PFSK-1 (cell line): ENCODE data around the gene ACTG1.

Source experiments
- FOXP2 ChIP-seq: optimal IDR thresholded peaks from 2 replicates; pipeline ENCODE3; 2011; ENCODE audit warnings: borderline replicate concordance, control low read depth, inconsistent platforms; ENCODE audit not compliant: insufficient read depth; ENCODE audit errors: extremely low read length, extremely low read depth
- POLR2AphosphoS5 ChIP-seq: IDR thresholded peaks from 2 replicates; pipeline ENCODE4 v1.6.1; 2012; ENCODE audit warnings: low read depth, mild to moderate bottlenecking, control low read depth, low read length, moderate library complexity
- SIN3A ChIP-seq: IDR thresholded peaks from 2 replicates; pipeline ENCODE4 v1.6.1; 2012; ENCODE audit warnings: mild to moderate bottlenecking, low read length, moderate library complexity, borderline replicate concordance; ENCODE audit not compliant: insufficient read depth
- TAF1 ChIP-seq: IDR thresholded peaks from 2 replicates; pipeline ENCODE4 v1.6.1; 2012; ENCODE audit warnings: low read length, control low read depth, borderline replicate concordance; ENCODE audit not compliant: insufficient read depth
- TF ChIP-seq, protein P1 (sequence below), 2 experiments: IDR thresholded peaks; 2 replicates each; pipeline versions ENCODE4 v1.6.1 to v1.8.0; 2011 to 2012; ENCODE audit warnings: low read depth in 2 of 2, low read length in 2 of 2, control low read depth in 1 of 2, inconsistent platforms in 1 of 2, mild to moderate bottlenecking in 1 of 2, moderate library complexity in 1 of 2; ENCODE audit not compliant: insufficient read depth in 1 of 2

ACTG1 gene

GRCh38 chr17:81520021-81520901 is 7.7 kb upstream of the ACTG1 start:
- TF ChIP-seq TAF1 (no peak), POLR2AphosphoS5 (no peak), SIN3A (no peak), FOXP2 (no peak)
- TF ChIP-seq, protein P1, sequence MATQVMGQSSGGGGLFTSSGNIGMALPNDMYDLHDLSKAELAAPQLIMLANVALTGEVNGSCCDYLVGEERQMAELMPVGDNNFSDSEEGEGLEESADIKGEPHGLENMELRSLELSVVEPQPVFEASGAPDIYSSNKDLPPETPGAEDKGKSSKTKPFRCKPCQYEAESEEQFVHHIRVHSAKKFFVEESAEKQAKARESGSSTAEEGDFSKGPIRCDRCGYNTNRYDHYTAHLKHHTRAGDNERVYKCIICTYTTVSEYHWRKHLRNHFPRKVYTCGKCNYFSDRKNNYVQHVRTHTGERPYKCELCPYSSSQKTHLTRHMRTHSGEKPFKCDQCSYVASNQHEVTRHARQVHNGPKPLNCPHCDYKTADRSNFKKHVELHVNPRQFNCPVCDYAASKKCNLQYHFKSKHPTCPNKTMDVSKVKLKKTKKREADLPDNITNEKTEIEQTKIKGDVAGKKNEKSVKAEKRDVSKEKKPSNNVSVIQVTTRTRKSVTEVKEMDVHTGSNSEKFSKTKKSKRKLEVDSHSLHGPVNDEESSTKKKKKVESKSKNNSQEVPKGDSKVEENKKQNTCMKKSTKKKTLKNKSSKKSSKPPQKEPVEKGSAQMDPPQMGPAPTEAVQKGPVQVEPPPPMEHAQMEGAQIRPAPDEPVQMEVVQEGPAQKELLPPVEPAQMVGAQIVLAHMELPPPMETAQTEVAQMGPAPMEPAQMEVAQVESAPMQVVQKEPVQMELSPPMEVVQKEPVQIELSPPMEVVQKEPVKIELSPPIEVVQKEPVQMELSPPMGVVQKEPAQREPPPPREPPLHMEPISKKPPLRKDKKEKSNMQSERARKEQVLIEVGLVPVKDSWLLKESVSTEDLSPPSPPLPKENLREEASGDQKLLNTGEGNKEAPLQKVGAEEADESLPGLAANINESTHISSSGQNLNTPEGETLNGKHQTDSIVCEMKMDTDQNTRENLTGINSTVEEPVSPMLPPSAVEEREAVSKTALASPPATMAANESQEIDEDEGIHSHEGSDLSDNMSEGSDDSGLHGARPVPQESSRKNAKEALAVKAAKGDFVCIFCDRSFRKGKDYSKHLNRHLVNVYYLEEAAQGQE (IDR thresholded peaks at IDR 0.05; ENCODE audit: insufficient read depth in 1 of 2, low read depth in 2 of 2, low read length in 2 of 2): no peak

- TF ChIP-seq TAF1: no peak
- TF ChIP-seq FOXP2: no peak
- TF ChIP-seq, protein P1 (IDR thresholded peaks at IDR 0.05; ENCODE audit: insufficient read depth in 1 of 2, low read depth in 2 of 2, low read length in 2 of 2): no peak
- TF ChIP-seq SIN3A: no peak
- TF ChIP-seq POLR2AphosphoS5: no peak
Measured at GRCh38 chr17:81519284-81520020, 6.9 kb upstream of the ACTG1 start.

- TF ChIP-seq POLR2AphosphoS5: no peak
- no peak for TF ChIP-seq TAF1
- TF ChIP-seq, protein P1 (IDR thresholded peaks at IDR 0.05; ENCODE audit: insufficient read depth in 1 of 2, low read depth in 2 of 2, low read length in 2 of 2): no peak
- TF ChIP-seq SIN3A: no peak
- no peak for TF ChIP-seq FOXP2
Measured at GRCh38 chr17:81518785-81519283, 6.2 kb upstream of the ACTG1 start.

DNA sequence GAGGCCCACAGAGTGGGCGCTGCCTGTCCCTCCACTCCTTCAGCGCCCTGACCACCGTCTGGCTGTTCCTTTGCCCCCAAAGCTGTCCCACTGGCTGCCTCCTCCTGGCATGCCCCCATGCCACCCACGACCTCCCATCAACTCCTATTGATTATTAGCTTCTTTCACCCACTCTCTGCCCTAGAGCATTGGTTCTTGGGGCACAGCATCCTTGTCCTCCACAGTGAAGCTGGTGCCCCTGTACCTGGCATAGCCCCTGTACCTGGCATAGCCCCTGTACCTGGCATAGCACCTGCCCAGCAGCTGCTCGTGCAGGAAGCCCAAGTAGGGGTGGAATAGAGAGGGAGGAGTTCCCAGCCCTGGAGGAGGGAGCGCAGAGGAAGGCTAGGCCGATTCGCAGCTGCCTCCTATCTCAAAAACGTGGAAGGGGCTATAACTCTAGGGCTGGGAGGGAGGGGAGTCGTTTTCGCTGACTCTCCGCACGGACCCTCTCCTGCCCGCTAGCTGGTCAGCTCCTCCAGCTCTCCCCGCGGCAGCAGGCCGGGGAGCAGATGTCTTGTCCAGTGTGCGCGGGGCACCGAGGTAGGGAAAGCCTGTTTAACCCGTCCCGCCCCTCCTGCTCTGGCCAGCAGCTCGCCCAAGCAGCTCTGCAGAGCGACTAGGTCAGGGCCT is 5.7 kb upstream of the ACTG1 start:
- TF ChIP-seq TAF1 (no peak), POLR2AphosphoS5 (no peak), SIN3A (no peak), FOXP2 (no peak)
- TF ChIP-seq, protein P1 (IDR thresholded peaks at IDR 0.05; ENCODE audit: insufficient read depth in 1 of 2, low read depth in 2 of 2, low read length in 2 of 2): no peak
